ENCODE results near the gene PYGO2. TPM values are rescaled to one million over a fixed set of nuclear protein-coding genes. Genes with fewer than 3 reads are reported as not detected.

PYGO2 gene
- total RNA-seq, 1 experiment from 2014 or later = 37.4 TPM

GRCh38 chr1:154961207-154962155, at the start of gene PYGO2 (continued):
- TF ChIP-seq PRDM15 (CRISPR knock-in tag; IDR thresholded peaks at IDR 0.05) = no peak
- TF ChIP-seq GRHL2 (CRISPR knock-in tag; IDR thresholded peaks at IDR 0.05; ENCODE audit: insufficient replicate concordance, severe bottlenecking) = no peak
- TF ChIP-seq NFATC4 (CRISPR knock-in tag; IDR thresholded peaks at IDR 0.05) = peak; percentile 90
- peak; percentile 73 for TF ChIP-seq PRRX2 (CRISPR knock-in tag; IDR thresholded peaks at IDR 0.05)
- TF ChIP-seq ATF2 (CRISPR knock-in tag; IDR thresholded peaks at IDR 0.05; ENCODE audit: borderline replicate concordance, low read depth) = no peak
- TF ChIP-seq, protein P1, sequence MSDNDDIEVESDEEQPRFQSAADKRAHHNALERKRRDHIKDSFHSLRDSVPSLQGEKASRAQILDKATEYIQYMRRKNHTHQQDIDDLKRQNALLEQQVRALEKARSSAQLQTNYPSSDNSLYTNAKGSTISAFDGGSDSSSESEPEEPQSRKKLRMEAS (CRISPR knock-in tag; IDR thresholded peaks at IDR 0.05) = no peak
- 0 out of 2 replicates have a peak, but pooled peaks have one; percentile 58 for TF ChIP-seq RELA (CRISPR knock-in tag; IDR thresholded peaks at IDR 0.05; ENCODE audit: borderline replicate concordance)
- TF ChIP-seq NR1H2 (CRISPR knock-in tag; IDR thresholded peaks at IDR 0.05) = no peak
- TF ChIP-seq MYBL2 (CRISPR knock-in tag; IDR thresholded peaks at IDR 0.05) = peak; percentile 82; the same call in 1 of the 2 replicates
- TF ChIP-seq, protein P2, sequence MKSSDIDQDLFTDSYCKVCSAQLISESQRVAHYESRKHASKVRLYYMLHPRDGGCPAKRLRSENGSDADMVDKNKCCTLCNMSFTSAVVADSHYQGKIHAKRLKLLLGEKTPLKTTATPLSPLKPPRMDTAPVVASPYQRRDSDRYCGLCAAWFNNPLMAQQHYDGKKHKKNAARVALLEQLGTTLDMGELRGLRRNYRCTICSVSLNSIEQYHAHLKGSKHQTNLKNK (CRISPR knock-in tag; IDR thresholded peaks at IDR 0.05) = peak; percentile 3; the same call in 1 of the 2 replicates
- no peak for TF ChIP-seq JAZF1 (CRISPR knock-in tag; IDR thresholded peaks at IDR 0.05)
- TF ChIP-seq FOXP4 (CRISPR knock-in tag; IDR thresholded peaks at IDR 0.05) = peak; percentile 86
- TF ChIP-seq, protein P3, sequence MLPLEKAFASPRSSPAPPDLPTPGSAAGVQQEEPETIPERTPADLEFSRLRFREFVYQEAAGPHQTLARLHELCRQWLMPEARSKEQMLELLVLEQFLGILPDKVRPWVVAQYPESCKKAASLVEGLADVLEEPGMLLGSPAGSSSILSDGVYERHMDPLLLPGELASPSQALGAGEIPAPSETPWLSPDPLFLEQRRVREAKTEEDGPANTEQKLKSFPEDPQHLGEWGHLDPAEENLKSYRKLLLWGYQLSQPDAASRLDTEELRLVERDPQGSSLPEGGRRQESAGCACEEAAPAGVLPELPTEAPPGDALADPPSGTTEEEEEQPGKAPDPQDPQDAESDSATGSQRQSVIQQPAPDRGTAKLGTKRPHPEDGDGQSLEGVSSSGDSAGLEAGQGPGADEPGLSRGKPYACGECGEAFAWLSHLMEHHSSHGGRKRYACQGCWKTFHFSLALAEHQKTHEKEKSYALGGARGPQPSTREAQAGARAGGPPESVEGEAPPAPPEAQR (CRISPR knock-in tag; IDR thresholded peaks at IDR 0.05) = no peak
- no peak for TF ChIP-seq NR2C2 (CRISPR knock-in tag; IDR thresholded peaks at IDR 0.05)
- no peak for TF ChIP-seq ATF6 (CRISPR knock-in tag; IDR thresholded peaks at IDR 0.05)
- no peak; the same call in 1 of the 2 replicates for TF ChIP-seq NFE2L1 (CRISPR knock-in tag; IDR thresholded peaks at IDR 0.05)
- peak; percentile 67 for TF ChIP-seq TEAD1 (CRISPR knock-in tag; IDR thresholded peaks at IDR 0.05)
- no peak for TF ChIP-seq ELF4 (CRISPR knock-in tag; IDR thresholded peaks at IDR 0.05; ENCODE audit: low read depth)
- TF ChIP-seq, protein P4, sequence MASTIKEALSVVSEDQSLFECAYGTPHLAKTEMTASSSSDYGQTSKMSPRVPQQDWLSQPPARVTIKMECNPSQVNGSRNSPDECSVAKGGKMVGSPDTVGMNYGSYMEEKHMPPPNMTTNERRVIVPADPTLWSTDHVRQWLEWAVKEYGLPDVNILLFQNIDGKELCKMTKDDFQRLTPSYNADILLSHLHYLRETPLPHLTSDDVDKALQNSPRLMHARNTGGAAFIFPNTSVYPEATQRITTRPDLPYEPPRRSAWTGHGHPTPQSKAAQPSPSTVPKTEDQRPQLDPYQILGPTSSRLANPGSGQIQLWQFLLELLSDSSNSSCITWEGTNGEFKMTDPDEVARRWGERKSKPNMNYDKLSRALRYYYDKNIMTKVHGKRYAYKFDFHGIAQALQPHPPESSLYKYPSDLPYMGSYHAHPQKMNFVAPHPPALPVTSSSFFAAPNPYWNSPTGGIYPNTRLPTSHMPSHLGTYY (CRISPR knock-in tag; IDR thresholded peaks at IDR 0.05) = peak; percentile 75
- TF ChIP-seq ATF1 (CRISPR knock-in tag; IDR thresholded peaks at IDR 0.05) = peak; percentile 87; the same call in 1 of the 2 replicates
- peak; percentile 84; the same call in 1 of the 2 replicates for TF ChIP-seq CREM (CRISPR knock-in tag; IDR thresholded peaks at IDR 0.05)
- TF ChIP-seq IRF1 (CRISPR knock-in tag; IDR thresholded peaks at IDR 0.05) = no peak; the same call in 1 of the 2 replicates
- peak; percentile 89 for TF ChIP-seq ZNF232 (CRISPR knock-in tag; IDR thresholded peaks at IDR 0.05)
- TF ChIP-seq ZNF671 (CRISPR knock-in tag; IDR thresholded peaks at IDR 0.05) = peak; percentile 84; the same call in 1 of the 2 replicates

Measured in WTC11 (cell line).